ENCODE data around the gene RBM22.
A peak's percentile ranks its signal among the peaks of the same experiment; 100 is the strongest.

The RBM22 gene

DNA sequence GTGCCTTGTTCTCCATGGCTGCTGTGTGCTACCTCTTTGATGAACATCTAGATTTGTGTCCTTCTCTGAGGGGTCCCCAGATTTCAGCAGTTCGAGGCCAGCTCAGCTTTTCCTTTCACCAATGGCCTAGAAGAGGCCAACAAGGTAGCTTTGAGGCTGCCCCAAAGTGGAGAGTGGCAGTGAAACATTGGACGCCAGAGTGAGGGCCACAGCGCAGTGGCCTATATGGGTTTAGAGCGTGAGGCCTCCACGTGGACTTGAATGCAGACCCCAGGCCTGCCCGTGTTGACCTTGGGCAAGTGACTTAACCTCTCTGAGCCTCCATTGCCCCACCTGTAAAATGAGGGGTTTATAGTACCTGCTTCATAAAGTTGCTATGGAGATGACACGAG is 28.0 kb downstream of the RBM22 start:
- no peak for DNase-seq (ENCODE audit: extremely low read depth in 1 of 2, low read depth in 1 of 2)

DNA sequence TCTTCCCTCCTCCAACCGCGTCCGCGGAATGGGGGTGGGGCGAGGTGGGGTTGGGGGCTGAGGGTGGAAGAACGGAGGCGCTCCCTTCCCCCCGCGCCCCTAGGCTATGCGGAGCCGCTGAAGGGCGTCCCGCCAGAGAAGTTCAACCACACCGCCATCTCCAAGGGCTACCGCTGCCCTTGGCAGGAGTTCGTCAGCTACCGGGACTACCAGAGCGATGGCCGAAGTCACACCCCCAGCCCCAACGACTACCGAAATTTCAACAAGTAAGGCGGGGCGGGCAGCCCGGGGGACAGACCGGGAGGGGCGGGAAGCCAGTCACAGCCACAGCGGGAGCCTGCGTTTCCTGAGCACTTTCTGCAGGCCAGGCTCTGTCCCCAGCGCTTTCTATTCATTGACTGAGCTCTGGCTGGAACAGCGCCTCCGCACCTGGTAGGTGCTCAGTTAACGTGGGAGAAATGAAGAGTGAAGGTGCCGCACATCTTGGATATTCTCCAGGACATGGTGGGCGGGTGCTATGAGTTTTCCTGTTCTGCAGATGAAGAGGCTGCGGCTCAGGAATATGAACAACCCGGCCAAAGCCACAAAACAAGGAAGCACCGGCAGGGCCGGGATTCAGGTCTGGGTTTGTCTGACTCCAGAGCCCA is 28.5 kb downstream of the RBM22 start:
- no peak for DNase-seq (ENCODE audit: extremely low read depth in 1 of 2, low read depth in 1 of 2)

DNA sequence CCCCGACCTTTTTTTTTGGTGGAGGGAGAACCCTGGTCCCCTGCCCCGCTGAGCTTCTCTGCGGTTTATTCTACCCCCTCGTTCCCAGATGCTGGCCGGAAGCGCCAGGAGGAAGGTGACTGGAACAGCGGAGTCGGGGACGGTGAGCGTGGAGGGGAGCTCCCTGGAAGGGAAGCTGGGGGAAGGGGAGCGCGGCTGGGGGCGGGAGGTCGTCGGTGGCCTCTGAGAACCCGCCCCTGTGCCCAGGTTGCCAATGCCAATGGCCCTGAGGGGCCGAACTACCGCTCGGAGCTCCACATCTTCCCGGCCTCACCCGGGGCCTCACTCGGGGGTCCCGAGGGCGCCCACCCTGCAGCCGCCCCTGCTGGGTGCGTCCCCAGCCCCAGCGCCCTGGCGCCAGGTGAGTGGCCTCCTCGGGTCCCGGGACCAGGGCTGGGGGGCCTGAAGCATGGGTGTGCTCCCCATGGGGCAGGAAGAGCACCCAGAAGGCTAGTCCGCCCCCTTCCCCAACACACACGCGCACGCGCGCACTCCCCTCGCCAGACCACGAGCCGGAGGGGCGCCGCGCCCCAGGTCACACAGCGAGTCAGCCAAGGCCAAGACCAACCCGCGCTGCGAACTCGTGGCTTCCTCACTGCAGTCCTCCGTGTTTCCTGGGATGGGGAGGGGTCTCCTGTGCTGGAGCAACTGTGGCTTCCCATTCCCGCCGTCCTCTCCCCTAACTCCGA is 29.2 kb downstream of the RBM22 start:
- no peak for DNase-seq (ENCODE audit: extremely low read depth in 1 of 2, low read depth in 1 of 2)

DNA sequence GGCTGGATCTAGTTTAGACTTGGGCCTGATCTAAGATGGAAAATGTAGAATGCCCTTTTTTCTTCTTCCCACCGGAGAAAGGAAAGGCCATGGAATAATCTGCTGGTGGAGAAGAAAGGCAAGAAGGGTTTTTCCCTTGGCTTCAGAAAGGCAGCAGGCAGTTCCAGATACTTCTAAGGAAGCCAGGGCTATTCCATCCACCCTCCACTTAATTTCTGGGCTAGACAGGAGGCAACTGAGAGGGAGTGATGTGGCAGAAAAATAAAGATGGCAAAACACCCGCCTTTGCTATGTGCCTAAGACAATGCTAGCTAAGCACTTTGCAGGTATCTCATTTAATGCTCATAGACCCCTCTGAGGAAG is 29.9 kb downstream of the RBM22 start:
- no peak for DNase-seq (ENCODE audit: extremely low read depth in 1 of 2, low read depth in 1 of 2)

DNA sequence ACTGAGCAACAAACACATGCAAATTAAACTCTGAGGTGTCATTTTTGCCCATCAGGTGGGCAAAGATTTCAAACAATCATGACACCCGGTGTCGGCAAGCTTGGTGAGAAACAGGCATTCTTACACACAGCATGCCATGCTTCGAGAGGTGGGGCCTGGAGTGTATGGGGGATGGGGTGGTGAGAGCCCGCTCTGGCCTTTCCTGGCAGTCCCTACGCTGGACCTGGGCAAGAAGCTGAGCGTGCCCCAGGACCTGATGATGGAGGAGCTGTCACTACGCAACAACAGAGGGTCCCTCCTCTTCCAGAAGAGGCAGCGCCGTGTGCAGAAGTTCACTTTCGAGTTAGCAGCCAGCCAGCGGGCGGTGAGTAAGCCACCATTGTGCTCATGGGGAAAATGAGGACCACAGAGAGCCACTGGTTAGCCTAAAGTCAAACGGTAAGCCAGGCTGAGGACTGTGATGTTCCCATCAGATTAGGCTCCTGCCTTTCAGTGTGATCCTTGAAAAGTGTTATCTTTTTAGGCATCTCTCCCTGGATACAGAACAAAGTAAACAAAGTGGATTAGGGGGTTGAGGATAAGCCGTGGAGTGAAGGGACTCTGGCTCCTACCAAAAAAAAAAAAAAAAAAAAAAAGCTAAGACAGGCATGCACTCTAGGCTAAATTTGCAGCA is 30.5 kb downstream of the RBM22 start:
- DNase-seq (ENCODE audit: extremely low read depth in 1 of 2, low read depth in 1 of 2): no peak

DNA sequence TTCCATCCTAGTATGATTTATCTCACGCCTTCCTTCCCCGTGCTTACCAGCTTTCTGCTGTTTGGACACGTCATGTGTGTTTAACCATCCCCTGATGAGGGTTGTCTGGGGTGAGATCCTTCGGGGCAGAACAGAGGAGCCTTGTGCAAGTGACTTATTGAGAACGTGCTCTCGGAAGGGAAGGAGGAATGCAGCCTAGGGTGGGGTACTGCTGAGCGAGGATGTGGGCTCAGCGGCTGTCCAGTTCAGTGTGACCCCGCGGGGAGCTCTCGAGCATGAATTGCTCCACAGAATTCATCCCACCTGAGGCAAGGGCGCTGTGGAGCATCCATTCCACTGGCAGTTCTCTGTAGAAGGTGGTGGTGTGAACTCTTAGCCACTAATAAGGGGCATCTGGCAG is 35.8 kb downstream of the RBM22 start:
- no peak for DNase-seq (ENCODE audit: extremely low read depth in 1 of 2, low read depth in 1 of 2)

DNA sequence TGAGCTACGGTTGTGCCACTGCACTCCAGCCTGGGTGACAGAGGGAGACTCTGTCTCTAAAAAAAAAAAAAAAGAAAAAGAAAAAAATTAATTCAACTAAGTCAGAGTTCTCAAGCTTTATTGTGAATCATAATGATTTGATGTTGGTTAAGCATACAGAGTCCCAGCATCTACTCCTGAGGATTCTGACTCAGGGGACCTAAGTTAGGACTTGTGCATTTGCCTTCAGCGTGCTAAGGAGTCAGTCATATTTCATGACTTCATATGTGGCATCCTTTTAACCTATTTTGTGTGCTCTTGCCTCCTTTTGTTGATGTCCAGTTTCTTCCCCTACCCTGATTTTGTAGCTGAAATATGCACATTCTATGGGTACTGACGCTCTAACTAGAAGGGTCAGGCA is 36.9 kb downstream of the RBM22 start:
- DNase-seq (ENCODE audit: extremely low read depth in 1 of 2, low read depth in 1 of 2): no peak

DNA sequence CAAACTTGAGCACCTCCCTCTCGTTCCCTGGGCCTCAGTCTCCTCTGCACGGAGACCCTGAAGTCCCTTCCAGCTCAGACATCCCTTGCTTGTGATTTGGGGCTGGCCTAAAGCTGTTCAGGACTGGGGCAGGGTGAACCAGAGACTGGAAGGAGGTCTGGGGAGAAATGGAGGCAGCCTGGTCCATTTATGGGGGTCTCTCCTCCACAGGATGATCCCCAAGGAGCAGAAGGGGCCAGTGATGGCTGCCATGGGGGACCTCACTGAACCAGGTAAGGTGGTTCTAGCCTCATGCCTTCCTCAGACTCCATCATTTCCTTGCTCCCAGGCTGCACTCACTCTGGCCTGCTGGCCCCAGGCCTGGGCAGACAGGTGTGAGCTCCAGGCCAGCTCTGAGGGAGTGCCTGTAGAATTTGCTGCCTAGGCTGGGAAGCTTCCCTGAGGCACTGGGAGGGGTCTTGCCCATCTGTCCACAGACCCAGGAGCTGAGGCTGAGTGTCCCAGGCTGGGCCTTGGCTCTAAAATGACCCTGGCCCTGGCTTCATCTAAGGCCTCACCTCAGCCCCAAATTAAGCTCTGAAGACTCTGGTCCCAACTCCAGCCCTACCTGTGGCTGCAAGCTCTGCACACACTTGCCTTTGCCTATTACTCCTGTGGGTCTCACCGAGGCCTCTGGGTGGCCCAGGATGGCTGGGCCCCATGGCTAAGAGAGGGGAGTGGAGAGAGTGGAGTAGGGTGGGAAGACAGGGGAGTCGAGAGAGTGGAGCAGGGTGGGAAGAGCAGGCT is 37.9 kb downstream of the RBM22 start:
- no peak for DNase-seq (ENCODE audit: extremely low read depth in 1 of 2, low read depth in 1 of 2)

DNA sequence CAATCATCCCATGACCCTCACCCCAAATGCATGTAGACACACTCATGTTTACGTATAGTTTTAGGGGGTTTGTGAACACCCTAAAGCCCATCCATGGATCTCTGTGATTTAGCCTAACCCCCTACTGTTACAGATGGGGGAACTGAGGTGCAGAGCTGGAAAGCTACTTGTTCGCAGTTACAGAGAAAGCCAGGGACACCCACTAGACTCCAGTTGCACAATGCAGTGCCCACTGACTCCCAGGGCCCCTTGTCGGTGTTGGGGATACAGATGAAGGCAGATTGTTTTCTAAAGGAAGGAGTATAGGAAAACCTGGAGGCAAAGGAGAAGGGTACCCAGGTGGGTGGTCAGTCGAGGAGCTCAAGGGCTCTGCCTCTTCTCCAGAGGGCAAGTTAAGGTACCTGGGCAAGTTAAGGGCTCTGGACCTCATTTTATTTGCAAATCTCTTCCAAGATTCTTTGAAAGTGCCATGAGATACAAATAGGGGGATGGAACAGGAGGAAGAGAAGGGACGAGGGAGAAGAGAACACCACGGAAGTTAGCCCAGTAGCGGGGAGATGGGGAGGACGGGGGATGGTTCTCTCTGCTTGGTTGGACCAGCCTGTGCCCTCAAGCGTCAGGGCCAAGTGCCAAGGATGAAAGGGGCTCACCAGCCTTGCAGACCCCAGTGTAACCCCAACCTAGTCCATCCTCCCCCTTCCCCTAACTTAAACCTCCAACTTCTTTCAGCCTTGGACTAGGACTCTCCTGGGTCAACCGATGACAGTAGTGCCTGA is 38.9 kb downstream of the RBM22 start:
- no peak for DNase-seq (ENCODE audit: extremely low read depth in 1 of 2, low read depth in 1 of 2)

DNA sequence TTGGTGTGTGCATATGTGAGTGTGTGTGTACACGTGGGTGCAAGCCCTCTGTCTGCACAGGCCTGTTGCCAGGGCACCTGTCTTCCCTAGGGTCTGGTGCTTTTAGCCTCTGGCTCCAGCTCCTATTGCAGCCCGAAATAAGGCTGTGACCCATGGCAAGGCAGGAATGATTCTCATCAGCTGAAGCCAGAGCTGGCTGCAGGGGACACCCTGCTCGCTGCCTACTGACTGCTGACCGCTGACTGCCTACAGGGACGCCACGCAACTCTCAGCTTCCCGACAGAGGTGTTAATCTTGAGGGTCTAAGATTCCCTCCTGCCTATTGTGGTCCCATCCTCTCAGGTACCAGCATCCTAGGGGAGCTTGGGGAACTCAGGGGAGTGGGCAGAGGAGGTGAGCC is 39.8 kb downstream of the RBM22 start, which contains the start of gene MYOZ3:
Gene MYOZ3, plus strand, starts transcription at position 166 of the 400 bp plus-strand sequence. CDS start 1,691 bp downstream, outside the sequence.
- DNase-seq (ENCODE audit: extremely low read depth in 1 of 2, low read depth in 1 of 2): no peak

DNA sequence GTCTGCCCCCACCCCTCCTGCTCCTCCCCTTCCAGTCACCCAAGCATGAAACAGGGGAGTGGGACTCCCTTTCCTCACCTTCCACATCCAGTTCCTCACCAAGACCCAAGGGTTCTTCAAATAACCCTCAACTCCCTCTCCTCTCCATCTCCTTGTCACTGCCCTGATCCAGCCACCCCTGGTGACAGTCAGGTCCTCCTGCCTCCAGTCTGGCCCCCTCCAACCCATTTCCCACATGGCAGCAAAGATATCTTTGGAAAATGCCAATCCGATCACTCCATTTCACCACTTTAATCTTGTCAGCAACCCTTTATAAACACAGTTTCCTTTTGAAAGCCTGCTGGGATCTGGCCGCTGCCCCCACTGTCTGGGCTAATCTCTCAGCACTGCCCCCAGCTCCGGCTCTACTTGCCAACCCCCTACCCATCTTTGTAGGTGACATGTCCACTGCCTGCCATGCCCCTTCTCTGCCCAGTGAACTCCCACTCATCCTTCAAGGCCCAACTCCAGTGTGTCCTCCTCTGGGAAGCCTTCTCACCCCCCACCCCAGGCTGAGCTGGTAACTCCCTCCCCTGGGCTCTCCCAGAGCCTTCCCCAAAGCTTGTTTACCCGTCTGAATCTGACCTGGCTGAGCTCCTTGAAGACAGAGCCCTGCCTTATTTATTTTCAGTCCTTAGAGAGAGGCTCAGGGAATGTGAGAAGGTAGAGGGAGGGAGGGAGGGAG is 40.6 kb downstream of the RBM22 start:
- no peak for DNase-seq (ENCODE audit: extremely low read depth in 1 of 2, low read depth in 1 of 2)

DNA sequence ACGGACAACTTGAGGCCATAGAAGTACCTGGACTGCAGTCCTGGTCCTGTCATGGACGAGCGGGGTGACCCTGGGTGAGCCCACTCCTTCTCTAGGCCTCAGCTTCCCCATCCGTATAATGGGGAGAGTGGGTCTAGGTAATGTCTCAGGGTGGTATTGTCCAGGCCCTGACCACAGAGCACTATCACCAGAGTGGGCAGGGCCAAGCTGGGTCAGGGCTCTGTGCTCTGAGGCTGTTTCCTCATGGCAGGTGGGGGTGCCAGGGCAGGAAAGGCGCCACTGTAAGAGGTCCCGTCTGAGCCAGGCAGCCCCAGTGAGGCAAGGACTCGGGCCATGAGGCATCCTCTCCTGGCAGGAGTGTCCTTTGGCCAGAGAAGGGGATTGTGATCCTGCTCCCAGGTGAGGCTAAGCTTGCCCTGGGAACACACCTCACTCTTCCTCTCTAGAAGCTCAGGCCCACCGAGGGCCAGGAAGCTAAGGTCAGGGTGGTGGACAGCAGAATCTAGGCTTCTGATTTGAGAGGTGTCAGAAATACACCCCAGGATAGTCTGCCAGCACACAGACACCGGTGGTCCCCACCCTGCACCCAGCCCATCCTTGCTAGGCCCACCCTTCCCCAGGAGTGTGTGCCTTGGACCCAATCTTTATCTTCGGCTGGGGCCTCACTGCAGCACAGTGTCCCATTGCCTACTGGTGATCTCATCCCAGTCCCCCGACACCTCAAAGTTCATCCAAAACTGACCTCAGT is 41.3 kb downstream of the RBM22 start:
- DNase-seq (ENCODE audit: extremely low read depth in 1 of 2, low read depth in 1 of 2): no peak

DNA sequence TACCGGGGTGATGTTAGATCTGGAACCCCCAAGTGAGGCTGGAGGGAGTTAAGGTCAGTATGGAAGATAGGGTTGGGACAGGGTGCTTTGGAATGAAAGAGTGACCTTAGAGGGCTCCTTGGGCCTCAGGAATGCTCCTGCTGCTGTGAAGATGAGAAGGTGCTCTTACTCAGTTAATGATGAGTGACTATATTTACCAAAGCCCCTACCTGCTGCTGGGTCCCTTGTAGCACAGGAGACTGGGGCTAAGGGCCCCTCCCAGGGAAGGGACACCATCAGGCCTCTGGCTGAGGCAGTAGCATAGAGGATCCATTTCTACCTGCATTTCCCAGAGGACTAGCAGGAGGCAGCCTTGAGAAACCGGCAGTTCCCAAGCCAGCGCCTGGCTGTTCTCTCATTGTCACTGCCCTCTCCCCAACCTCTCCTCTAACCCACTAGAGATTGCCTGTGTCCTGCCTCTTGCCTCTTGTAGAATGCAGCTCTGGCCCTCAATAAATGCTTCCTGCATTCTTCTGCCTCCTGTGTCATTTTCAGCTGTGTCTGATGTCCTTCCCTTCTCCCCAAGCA is 42.1 kb downstream of the RBM22 start:
- DNase-seq (ENCODE audit: extremely low read depth in 1 of 2, low read depth in 1 of 2): no peak

DNA sequence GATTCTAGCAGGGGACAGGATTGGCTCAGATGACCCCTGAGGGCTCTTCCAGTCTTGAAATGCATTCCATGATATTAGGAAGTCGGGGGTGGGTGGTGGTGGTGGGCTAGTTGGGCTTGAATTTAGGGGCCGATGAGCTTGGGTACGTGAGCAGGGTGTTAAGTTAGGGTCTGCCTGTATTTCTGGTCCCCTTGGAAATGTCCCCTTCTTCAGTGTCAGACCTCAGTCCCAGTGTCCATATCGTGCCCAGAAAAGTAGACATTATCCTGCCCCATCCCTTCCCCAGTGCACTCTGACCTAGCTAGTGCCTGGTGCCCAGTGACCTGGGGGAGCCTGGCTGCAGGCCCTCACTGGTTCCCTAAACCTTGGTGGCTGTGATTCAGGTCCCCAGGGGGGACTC is 42.7 kb downstream of the RBM22 start:
- no peak for DNase-seq (ENCODE audit: extremely low read depth in 1 of 2, low read depth in 1 of 2)

DNA sequence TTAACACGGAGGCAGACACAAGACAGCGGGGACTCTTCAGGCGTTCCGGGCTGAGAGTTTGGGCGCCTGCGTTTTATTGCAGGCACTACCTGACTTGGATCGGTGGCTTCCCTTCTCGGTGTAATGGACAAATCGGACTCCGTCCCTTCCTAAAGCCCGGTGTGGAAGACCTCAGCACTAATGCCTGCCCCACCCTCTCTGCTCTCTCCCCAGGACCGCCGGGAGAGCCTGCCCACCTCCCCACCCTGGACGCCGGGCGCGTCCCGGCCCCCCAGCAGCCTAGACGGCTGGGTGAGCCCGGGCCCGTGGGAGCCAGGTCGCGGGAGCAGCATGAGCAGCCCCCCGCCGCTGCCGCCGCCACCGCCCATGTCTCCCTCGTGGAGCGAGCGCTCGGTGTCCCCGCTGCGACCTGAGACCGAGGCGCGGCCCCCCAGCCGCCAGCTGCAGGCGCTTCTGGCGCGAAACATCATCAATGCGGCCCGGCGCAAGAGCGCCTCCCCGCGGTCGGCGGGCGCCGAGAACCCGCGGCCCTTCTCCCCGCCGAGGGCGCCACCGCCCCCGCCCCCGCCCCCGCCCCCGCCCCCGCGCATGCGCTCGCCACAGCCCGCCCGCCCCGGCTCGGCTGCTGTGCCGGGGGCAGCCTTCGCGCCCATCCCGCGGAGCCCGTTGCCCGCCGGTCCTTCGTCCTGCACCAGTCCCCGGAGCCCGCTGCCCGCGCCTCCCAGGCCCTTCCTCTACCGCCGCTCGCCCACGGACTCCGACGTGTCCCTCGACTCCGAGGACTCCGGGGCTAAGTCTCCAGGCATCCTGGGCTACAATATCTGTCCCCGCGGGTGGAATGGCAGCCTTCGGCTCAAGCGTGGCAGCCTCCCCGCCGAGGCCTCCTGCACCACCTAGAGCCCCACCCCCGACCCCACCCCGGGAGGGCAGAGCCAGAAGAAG is 44.4 kb downstream of the RBM22 start:
- DNase-seq (ENCODE audit: extremely low read depth in 1 of 2, low read depth in 1 of 2): peak; percentile 43 to 66

DNA sequence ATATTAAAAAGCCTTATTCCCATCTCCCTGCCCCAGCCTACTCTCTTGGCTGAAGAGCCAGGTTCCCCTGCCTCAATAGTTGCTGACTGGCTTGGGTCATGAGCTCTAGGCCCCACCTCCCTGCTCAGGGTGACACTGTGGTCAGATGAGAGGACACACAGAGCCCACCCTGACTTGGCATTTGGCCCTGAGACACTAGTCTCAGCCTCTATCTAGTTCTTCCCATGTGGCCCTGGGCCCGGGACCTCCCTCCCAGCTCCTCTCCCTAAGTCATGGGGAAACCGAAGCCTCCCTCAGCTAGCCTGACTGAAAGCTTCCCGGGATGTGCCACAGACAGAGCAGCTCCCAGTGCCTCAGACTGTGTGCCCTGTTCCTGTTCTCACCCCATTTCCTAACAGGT is 45.6 kb downstream of the RBM22 start:
- DNase-seq (ENCODE audit: extremely low read depth in 1 of 2, low read depth in 1 of 2): no peak

DNA sequence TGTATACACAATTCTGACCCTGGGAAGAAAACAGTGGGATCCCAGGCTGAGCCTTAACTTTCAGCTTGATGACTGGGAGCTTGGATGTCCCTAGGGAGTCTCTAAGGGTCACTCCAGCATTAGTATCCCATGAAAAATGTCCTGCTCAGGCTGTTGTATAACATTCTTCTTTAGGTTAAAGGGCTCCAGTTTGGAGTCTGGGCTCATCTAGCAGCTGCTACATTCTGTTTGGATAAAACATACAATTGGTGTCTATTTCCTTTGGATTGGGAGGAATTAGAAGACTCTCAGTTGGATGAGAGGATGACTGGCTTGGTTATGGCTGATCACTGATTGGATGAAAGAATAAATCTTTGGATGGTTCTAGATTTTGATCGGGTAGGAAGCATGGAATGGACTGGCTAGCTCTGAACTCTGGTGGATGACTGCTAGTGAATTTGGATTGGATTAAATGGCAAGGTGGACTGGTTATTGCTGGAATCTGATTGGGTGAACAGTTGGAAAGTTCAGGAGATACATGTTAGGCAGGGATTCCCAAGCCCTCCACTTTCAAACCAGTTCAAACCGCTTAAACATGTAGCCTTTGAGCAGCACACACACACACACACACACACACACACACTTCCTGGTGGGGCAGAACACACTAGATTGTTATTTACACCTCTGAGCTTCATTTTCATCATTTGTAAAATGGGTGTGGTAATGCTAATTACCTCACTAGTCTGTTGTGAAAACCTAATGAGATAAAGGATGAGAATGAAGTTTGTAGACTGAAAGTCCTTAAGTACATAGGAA is 46.9 kb downstream of the RBM22 start:
- no peak for DNase-seq (ENCODE audit: extremely low read depth in 1 of 2, low read depth in 1 of 2)

Data from activated CD8-positive, alpha-beta memory T cell treated with anti-CD3 and anti-CD28 coated beads for 1 hour (primary cell).